Common myeloid progenitor, CD34-positive (primary cell): ENCODE data around the gene CDH1.

ENCODE experiments used
- CTCF ChIA-PET: fragments of 350-600 bp; sonication (Branson Sonifier 250); formaldehyde crosslinking; loops from one replicate; lab custom pipeline; 2021; ENCODE audit warnings: antibody characterized with exemption; lab: Charles Lee
- POLR2A ChIA-PET: fragments of 350-600 bp; sonication (Branson Sonifier 250); formaldehyde crosslinking; loops from one replicate; lab custom pipeline; 2021; ENCODE audit warnings: antibody characterized with exemption; lab: Charles Lee
- DNase-seq, 3 donors: peaks; one replicate each; pipeline versions ENCODE4 v3.0.0 to v3.0.0-alpha.2; 2013
- H3K27ac ChIP-seq, 2 experiments: 1 replicate in 1 of 2; 2 replicates in 1 of 2; pipeline ENCODE4 v1.7.0; 2013; ENCODE audit warnings: inconsistent platforms in 2 of 2, low read length in 2 of 2, mild to moderate bottlenecking in 2 of 2, low read depth in 1 of 2, moderate library complexity in 1 of 2; ENCODE audit not compliant: severe bottlenecking in 2 of 2, insufficient read depth in 1 of 2, poor library complexity in 1 of 2
- H3K27me3 ChIP-seq, 5 experiments: replicated peaks in 2 of 5; 1 replicate in 3 of 5; 2 replicates in 2 of 5; pipeline versions ENCODE4 v1.6.1 to v1.7.0; 2013; ENCODE audit warnings: low read length in 4 of 5, mild to moderate bottlenecking in 2 of 5, moderate library complexity in 2 of 5, inconsistent platforms in 1 of 5; ENCODE audit not compliant: insufficient read depth in 5 of 5, control insufficient read depth in 4 of 5
- H3K36me3 ChIP-seq, 4 experiments: 1 replicate in 2 of 4; 2 replicates in 2 of 4; pipeline versions ENCODE4 v1.6.1 to v1.7.0; 2013; ENCODE audit warnings: low read length in 3 of 4, control low read depth in 1 of 4, mild to moderate bottlenecking in 1 of 4; ENCODE audit not compliant: control insufficient read depth in 4 of 4, insufficient read depth in 4 of 4
- H3K4me1 ChIP-seq, 4 experiments: 1 replicate in 3 of 4; 2 replicates in 1 of 4; pipeline versions ENCODE4 v1.6.1 to v1.7.1; 2013; ENCODE audit warnings: low read length in 3 of 4, mild to moderate bottlenecking in 3 of 4, control low read depth in 1 of 4, inconsistent platforms in 1 of 4, moderate library complexity in 1 of 4; ENCODE audit not compliant: control insufficient read depth in 4 of 4, insufficient read depth in 4 of 4; ENCODE audit errors: control extremely low read depth in 1 of 4
- H3K4me3 ChIP-seq, 7 experiments: 1 replicate in 4 of 7; 2 replicates in 3 of 7; pipeline versions ENCODE4 v1.5.1 to v1.7.0; 2013; ENCODE audit warnings: mild to moderate bottlenecking in 7 of 7, low read length in 6 of 7, moderate library complexity in 6 of 7, inconsistent platforms in 2 of 7, low read depth in 2 of 7, control low read depth in 1 of 7; ENCODE audit not compliant: insufficient read depth in 4 of 7, control insufficient read depth in 1 of 7; ENCODE audit errors: extremely low read depth in 1 of 7
- H3K9me3 ChIP-seq, 5 experiments: 1 replicate in 4 of 5; 2 replicates in 1 of 5; pipeline versions ENCODE4 v1.6.1 to v1.7.1; 2013; ENCODE audit warnings: low read length in 4 of 5, mild to moderate bottlenecking in 2 of 5, inconsistent platforms in 1 of 5, low read depth in 1 of 5, moderate library complexity in 1 of 5; ENCODE audit not compliant: control insufficient read depth in 4 of 5, insufficient read depth in 2 of 5; ENCODE audit errors: control extremely low read depth in 1 of 5
- WGBS: methylation state at CpG from one replicate; pipeline ENCODE4 v1.1.5; 2013; ENCODE audit not compliant: insufficient coverage; 5-methylcytosine and 5-hydroxymethylcytosine counted together

The CDH1 gene

DNA sequence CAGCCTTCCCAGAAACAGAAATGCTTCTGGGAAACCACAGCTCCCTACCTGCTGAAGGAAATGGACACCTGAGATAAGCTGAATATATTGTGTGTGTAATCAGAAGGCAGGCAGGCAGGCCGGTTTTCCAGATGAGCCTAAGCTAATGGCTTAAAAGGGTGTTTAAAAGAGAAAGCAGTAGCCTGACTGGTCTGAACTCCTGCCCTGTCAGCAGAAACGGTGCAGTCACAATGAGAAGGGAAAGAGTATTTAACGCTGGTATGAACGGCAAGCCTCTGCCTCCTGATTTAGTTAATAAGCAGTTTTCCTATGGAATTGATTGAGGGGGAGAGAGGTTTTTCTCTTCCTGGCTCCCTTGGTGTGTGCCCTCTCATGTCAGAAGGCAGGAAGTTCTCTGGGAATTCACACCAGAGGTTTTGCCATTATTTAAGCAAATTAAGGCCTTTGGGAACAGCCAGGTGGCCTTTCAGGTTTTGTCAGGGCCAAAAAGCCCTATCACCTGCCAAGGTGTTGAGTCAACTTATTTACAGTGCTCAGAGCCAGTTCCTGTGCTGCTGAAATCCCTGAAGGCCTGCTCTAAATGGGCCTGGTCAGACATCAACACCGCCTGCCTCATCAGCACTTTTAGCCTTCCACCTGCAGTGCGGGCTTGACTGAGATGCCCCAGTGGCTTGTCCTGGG is 41.6 kb downstream of the CDH1 start:
- Histone ChIP-seq H3K4me3 (no peak overlapping the region), H3K27me3 (no peaks in the 10 kb centered on the region), H3K4me1 (peaks cover 3 to 47% (median 22%) of the 10 kb centered on the region in 4 experiments), H3K9me3 (no peaks in the 10 kb centered on the region), H3K27ac (no peak overlapping the region), H3K36me3 (no peaks in the 10 kb centered on the region)
- peak in 2 of 3 donors; percentile 40 to 42 for DNase-seq
- ChIA-PET CTCF (no interaction called here), POLR2A (no interaction called here)
- 37% methylated on average over 6 of the region's 6 CpGs for WGBS

DNA sequence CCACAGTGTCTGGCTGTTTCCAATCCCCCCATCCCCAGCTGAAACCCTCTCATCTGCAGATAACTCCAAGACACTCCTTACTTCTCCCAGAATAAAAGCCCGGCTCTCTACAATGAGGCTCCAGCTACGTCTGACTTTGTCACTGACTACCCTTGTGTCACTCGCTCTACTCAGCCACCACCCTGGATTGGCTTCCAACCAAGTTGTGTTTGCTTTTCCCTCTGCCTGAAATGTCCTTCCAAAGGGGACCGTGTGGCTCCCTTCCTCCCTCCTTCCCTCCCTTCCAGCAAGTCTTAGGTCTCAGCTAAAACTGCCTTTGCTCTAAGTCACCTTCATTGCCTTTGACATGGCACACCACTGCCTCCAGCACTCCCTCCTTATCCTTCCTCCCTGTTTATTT is 42.8 kb downstream of the CDH1 start:
- POLR2A ChIA-PET, result no interaction called here
- Histone ChIP-seq H3K27ac (no peak overlapping the region), H3K4me1 (peaks cover 3 to 42% (median 22%) of the 10 kb centered on the region in 4 experiments), H3K27me3 (no peaks in the 10 kb centered on the region), H3K36me3 (no peaks in the 10 kb centered on the region), H3K9me3 (no peaks in the 10 kb centered on the region), H3K4me3 (no peak overlapping the region)
- WGBS, result 93% methylated on average over 4 of the region's 4 CpGs
- CTCF ChIA-PET, result interaction anchor here (0.5 to 1.7 kb wide), 2 partner anchors 190 to 1015 kb away, joined by 3 to 4 read pairs; no protein-coding TSS in a partner anchor
- no peak for DNase-seq

DNA sequence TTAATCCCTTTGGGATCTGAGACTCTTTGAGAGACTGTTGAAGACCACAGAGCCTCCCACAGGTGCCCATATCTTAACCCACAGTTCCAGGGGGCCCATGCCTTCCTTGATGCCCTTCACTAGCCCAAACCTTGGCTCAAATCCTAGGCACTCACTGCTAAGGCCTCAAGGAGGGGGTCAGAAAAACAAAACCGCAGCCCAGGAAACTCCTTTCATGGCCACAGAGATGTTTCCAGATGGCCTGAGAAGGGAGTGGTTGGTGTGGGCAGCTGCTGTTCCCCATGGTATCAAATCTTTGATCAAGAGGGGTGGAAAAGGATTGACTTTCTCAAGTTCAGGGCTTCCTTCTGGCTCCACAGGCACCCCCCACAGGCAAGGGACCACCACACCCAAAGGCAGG is 44.7 kb downstream of the CDH1 start:
- ChIA-PET CTCF (interaction anchor here (1.1 kb wide), 1 partner anchor 36 kb away, joined by 3 read pairs; no protein-coding TSS in a partner anchor), POLR2A (no interaction called here)
- no peak overlapping the region for H3K27ac ChIP-seq
- WGBS, result 14% methylated on average over 1 of the region's 1 CpG
- H3K27me3 ChIP-seq, result no peaks in the 10 kb centered on the region
- no peaks in the 10 kb centered on the region for H3K9me3 ChIP-seq
- no peaks in the 10 kb centered on the region for H3K36me3 ChIP-seq
- no peak overlapping the region for H3K4me3 ChIP-seq
- H3K4me1 ChIP-seq, result peaks cover 3 to 28% (median 18%) of the 10 kb centered on the region in 4 experiments
- no peak for DNase-seq

DNA sequence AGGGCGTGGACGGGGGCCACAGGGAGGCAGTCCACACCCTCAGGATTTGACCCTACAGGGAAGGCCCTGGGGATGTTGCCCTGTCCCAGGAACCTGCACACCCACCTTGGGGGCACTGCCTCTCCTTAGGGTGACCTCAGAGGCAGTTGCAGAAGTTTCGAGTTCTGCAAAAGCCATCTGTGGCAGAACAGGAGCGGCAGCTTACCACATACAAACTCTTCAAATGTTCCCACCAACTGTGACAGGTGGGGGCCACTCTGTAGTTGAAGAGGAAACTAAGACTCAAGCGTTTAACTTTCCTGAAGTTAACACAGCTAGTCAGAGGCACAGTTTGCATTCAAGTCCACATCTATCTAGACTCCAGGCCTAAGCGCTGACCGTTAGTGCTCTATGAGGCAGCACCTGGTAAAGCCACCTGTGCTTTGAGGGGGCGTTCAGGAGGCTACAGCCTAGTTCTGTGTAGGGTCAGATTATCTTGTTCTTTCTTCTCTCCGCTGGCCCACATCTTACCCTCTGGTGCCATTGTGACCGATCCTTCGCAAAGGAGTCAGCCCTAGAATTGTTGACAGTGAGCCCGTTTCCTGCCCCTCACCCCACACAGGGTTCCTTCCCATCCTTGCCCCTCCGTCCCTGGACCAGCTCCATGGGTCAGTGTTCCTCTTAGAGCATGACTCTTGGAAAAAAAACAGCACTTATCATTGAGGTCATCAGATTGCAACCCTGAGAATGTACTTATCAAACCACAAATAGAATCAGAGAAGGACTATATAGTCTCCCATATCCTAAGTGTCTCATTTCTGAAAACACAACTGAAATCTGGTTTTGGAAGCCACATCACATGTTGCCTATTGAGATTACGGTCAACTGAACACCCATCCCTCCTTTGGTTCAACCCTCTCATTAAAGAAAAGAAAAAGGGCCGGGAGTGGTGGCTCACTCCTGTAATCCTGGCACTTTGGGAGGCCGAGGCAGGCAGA is 45.4 kb downstream of the CDH1 start:
- no peaks in the 10 kb centered on the region for H3K36me3 ChIP-seq
- WGBS, result 25% methylated on average over 9 of the region's 16 CpGs
- H3K27ac ChIP-seq, result no peak overlapping the region
- CTCF ChIA-PET, result interaction anchor here (0.6 to 1.2 kb wide), 4 partner anchors 13 to 85 kb away, joined by 3 read pairs; no protein-coding TSS in a partner anchor
- POLR2A ChIA-PET, result no interaction called here
- no peaks in the 10 kb centered on the region for H3K9me3 ChIP-seq
- peak overlapping the region in 1 of 7 experiments; percentile 6 for H3K4me3 ChIP-seq
- peak; percentile 52 to 95 (median 91) for DNase-seq
- H3K4me1 ChIP-seq, result peaks cover 3 to 25% (median 18%) of the 10 kb centered on the region in 4 experiments
- no peaks in the 10 kb centered on the region for H3K27me3 ChIP-seq

DNA sequence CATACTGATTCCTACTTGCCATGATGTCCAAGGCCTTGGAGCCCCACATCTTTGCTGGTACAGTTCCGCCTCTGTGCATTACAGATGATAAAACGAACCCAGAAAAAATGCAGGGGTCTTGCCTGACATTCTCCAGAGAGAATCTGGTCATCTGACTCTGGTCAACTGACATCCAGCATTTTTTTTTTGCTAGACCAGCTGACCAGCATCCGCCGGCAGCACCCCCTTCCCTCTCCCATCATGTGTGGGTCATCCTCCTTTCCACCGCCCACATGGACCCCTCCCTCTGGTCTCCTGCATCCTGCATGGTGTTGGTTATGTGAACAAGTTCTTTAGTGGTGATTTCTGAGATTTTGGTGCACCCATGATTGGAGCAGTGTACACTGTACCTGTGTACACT is 47.1 kb downstream of the CDH1 start:
- H3K36me3 ChIP-seq, result no peaks in the 10 kb centered on the region
- DNase-seq, result no peak
- peaks cover 3 to 17% (median 15%) of the 10 kb centered on the region in 4 experiments for H3K4me1 ChIP-seq
- WGBS, result 100% methylated on average over 3 of the region's 5 CpGs
- POLR2A ChIA-PET, result interaction anchor here (0.6 kb wide), 1 partner anchor 32 kb away, joined by 4 read pairs; no protein-coding TSS in a partner anchor
- CTCF ChIA-PET, result interaction anchor here (0.5 to 1.3 kb wide), 2 partner anchors 8 to 15 kb away, joined by 3 read pairs; no protein-coding TSS in a partner anchor
- H3K27me3 ChIP-seq, result no peaks in the 10 kb centered on the region
- no peak overlapping the region for H3K4me3 ChIP-seq
- no peaks in the 10 kb centered on the region for H3K9me3 ChIP-seq
- H3K27ac ChIP-seq, result no peak overlapping the region

DNA sequence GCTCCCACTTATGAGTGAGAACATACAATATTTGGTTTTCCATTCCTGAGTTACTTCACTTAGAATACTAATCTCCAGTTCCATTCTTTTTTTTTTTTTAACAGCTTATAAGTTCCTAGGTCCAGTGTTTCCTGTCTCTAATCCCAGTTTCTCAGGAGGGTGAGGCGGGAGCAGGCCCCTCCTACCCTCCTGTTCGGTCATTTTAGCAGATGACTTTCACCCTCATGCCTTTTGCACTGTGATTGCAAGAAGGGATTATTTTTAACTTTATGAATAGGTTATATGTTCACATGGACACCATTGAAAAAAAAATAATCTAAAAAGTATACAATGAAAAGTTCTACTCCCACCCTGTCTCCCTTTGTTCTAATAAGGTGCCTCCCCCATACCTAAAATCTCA is 47.6 kb downstream of the CDH1 start:
- no CpG with 5 or more reads among the region's 2 CpGs for WGBS
- no peak overlapping the region for H3K27ac ChIP-seq
- H3K27me3 ChIP-seq, result no peaks in the 10 kb centered on the region
- no peaks in the 10 kb centered on the region for H3K36me3 ChIP-seq
- CTCF ChIA-PET, result interaction anchor here (1.3 kb wide), 1 partner anchor 8 kb away, joined by 3 read pairs; no protein-coding TSS in a partner anchor
- peaks cover 3 to 17% (median 15%) of the 10 kb centered on the region in 4 experiments for H3K4me1 ChIP-seq
- DNase-seq, result no peak
- no peak overlapping the region for H3K4me3 ChIP-seq
- no peaks in the 10 kb centered on the region for H3K9me3 ChIP-seq
- POLR2A ChIA-PET, result interaction anchor here (0.6 kb wide), 1 partner anchor 32 kb away, joined by 4 read pairs; no protein-coding TSS in a partner anchor
